Activated naive CD4-positive, alpha-beta T cell (primary cell): ENCODE results near the gene LENG1.
A peak's percentile ranks its signal among the peaks of the same experiment; 100 is the strongest.

Experiments
- DNase-seq, 4 experiments: peaks; one replicate each; lab custom pipeline; 2025; lab: John Stamatoyannopoulos, UW

The LENG1 gene

GRCh38 chr19:54138489-54139256 lies 20.8 kb downstream of the LENG1 start:
- DNase-seq: no peak

GRCh38 chr19:54137699-54138488 lies 21.6 kb downstream of the LENG1 start, which contains the start of gene CNOT3:
Gene CNOT3 (plus strand): TSS chr19:54137762. CDS start chr19:54142979, 5,217 bp downstream.
- peak in 1 of 4 experiments; percentile 37 for DNase-seq

GRCh38 chr19:54136864-54137698 lies 22.4 kb downstream of the LENG1 start:
- peak; percentile 95 to 97 (median 96) for DNase-seq

- DNase-seq: no peak
Observed at GRCh38 chr19:54136086-54136863, 23.2 kb downstream of the LENG1 start.

GRCh38 chr19:54133957-54134590 lies 25.4 kb downstream of the LENG1 start:
- no peak for DNase-seq

GRCh38 chr19:54133312-54133956 lies 26.1 kb downstream of the LENG1 start:
- no peak for DNase-seq

GRCh38 chr19:54129617-54129996 lies 29.9 kb downstream of the LENG1 start:
- DNase-seq: no peak

- no peak for DNase-seq
Observed at GRCh38 chr19:54128796-54129616, 30.5 kb downstream of the LENG1 start.

GRCh38 chr19:54128441-54128725 lies 31.1 kb downstream of the LENG1 start:
- no peak for DNase-seq

DNA sequence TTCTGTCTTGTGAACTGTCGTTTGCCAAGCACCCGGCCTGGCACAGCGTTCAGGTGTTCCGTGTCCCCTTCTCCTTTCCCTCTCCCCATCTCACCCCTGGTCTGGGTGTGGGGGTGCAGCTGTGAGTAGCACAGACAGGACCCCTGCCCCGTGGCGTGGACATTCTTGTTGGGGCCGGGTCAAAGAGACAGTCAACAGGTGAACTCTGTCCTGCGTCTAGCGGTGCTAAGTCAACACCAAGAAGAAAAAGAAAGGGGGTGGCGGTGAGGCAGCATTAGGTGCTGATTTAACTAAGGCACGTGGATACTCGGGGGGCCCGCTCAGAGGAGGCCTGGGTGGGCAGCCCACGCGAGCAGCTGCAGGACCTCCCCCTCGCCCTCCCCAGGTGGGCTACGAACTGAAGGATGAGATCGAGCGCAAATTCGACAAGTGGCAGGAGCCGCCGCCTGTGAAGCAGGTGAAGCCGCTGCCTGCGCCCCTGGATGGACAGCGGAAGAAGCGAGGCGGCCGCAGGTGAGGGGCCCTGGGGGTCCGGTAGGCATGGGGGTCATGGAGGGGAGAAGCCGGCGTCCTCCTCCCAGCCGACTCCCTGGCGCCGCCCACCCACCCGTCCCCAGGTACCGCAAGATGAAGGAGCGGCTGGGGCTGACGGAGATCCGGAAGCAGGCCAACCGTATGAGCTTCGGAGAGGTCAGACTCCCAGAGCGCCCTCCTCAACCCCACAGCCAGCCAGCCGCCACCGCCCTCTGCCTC lies 31.7 kb downstream of the LENG1 start:
- no peak for DNase-seq

- DNase-seq: no peak
Observed at GRCh38 chr19:54125713-54126112, 33.8 kb downstream of the LENG1 start.

DNA sequence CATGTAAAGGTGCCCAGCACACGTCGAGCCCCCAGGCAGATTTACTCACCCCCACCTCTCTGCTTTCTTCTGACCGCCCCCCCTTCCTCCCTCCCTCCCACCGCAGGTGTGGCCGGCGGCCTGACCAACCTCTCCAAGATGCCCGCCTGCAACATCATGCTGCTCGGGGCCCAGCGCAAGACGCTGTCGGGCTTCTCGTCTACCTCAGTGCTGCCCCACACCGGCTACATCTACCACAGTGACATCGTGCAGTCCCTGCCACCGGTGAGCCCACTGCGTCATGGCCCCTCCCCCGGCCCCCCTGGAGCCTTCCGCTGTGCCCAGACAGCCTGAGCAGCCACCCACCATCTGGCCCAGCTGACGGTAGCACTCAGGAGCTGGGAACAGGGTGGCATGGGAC lies 35.1 kb downstream of the LENG1 start:
- DNase-seq: no peak

- no peak for DNase-seq
Observed at GRCh38 chr19:54123682-54124081, 35.8 kb downstream of the LENG1 start.

DNA sequence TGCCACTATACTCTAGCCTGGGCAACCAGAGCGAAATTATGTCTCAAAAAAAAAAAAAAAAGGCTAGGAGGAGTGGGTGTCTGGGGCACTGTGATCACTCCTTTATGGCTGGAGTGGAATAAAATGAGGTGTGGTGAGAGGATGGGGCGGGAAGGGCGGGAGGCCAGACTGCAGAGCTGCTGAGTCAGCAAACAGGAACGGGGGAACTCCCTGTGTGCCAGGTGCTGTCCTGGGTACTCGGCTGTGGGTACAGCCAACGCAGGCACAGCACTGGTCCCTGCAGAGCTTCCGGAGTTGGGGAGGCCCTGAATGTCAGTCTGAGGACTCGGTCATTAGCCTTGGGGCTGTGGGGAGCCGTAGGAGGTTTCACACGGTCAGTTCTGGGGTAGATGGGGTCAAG lies 38.3 kb downstream of the LENG1 start:
- no peak for DNase-seq

GRCh38 chr19:54115109-54116063 lies 44.1 kb downstream of the LENG1 start, which contains the start of the genes PRPF31 and TFPT:
Gene PRPF31 (plus strand): TSS chr19:54115754. CDS start chr19:54118279, 2,525 bp downstream.
Gene TFPT (minus strand): TSS chr19:54115657. CDS start chr19:54115269, 388 bp downstream.
- peak; percentile 81 to 94 (median 90) for DNase-seq

- DNase-seq: peak in 2 of 4 experiments; percentile 11 to 27
Observed at GRCh38 chr19:54114340-54115108, 45.0 kb downstream of the LENG1 start.

DNA sequence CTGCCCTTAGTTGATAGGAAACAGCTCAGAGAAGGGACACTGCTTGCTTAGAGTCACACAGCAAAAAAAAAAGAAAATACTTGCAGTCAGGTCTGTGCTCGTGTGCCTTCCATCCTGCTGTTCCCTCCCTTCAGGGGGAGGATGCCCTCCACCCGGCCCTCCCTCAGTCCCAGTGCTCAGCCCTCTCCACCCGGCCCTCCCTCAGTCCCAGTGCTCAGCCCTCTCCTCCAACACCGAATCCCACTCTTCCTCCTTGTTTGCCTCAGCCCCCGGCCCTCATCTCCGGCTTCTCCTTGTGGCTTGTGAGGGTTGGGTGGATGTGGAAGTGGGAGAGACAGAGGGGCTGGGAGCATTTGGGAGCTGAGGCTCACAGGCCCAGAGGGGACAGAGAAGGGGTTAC lies 49.9 kb downstream of the LENG1 start:
- peak in 1 of 4 experiments; percentile 5 for DNase-seq
